RWPE1 (cell line): Measurements from ENCODE around the gene USP1.

Experiments
- CTCF ChIA-PET: fragments of 350-600 bp; sonication (Branson Sonifier 250); formaldehyde crosslinking; extraction: SDS; loops from one replicate; lab custom pipeline; 2021; lab: Yijun Ruan, JAX
- POLR2A ChIA-PET: fragments of 400-600 bp; formaldehyde crosslinking; extraction: SDS; loops from one replicate; lab custom pipeline; 2020; ENCODE audit warnings: antibody characterized with exemption; ENCODE audit not compliant: low non-redundant PET; lab: Yijun Ruan, JAX
- DNase-seq: peaks from one replicate; pipeline ENCODE4 v3.0.0; 2012; ENCODE audit warnings: low spot score
- H3K27ac ChIP-seq: fragments of 450-650 bp; 2 replicates; pipeline ENCODE4 v1.5.1; 2017
- CTCF ChIP-seq: fragments of 450-650 bp; conservative IDR thresholded peaks from 2 replicates; pipeline ENCODE4 v1.5.1; 2017; ENCODE audit warnings: low read depth, mild to moderate bottlenecking

USP1 gene

GRCh38 chr1:62395291-62395690 is 41.6 kb upstream of the USP1 start:
- CTCF ChIA-PET, result interaction anchor here (0.7 kb wide), 1 partner anchor 12 kb away, joined by 3 read pairs; no protein-coding TSS in a partner anchor
- no peak for DNase-seq
- H3K27ac ChIP-seq, result no peak overlapping the region
- TF ChIP-seq CTCF, result no peak
- POLR2A ChIA-PET, result no interaction called here

GRCh38 chr1:62396871-62397270 is 40.0 kb upstream of the USP1 start:
- H3K27ac ChIP-seq, result no peak overlapping the region
- TF ChIP-seq CTCF, result no peak
- DNase-seq, result no peak
- ChIA-PET POLR2A (no interaction called here), CTCF (interaction anchor here (0.5 to 0.7 kb wide), 2 partner anchors 88 to 1481 kb away, joined by 3 to 5 read pairs; no protein-coding TSS in a partner anchor)

- no peak for TF ChIP-seq CTCF
- ChIA-PET POLR2A (no interaction called here), CTCF (interaction anchor here (0.5 kb wide), 1 partner anchor 1482 kb away, joined by 5 read pairs; no protein-coding TSS in a partner anchor)
Measured at GRCh38 chr1:62397301-62397700, 39.5 kb upstream of the USP1 start.

GRCh38 chr1:62398377-62398776 is 38.5 kb upstream of the USP1 start:
- POLR2A ChIA-PET, result no interaction called here
- no peak overlapping the region for H3K27ac ChIP-seq
- CTCF ChIA-PET, result interaction anchor here (0.8 kb wide), 1 partner anchor 223 kb away, joined by 3 read pairs; no protein-coding TSS in a partner anchor
- no peak for TF ChIP-seq CTCF
- DNase-seq, result peak; percentile 80

More at GRCh38 chr1:62397301-62397700, 39.5 kb upstream of the USP1 start:
- no peak for DNase-seq
- H3K27ac ChIP-seq, result no peak overlapping the region

- no peak for TF ChIP-seq CTCF
- no peak overlapping the region for H3K27ac ChIP-seq
- ChIA-PET POLR2A (no interaction called here), CTCF (interaction anchor here (0.6 kb wide), 1 partner anchor 84 kb away, joined by 3 read pairs; no protein-coding TSS in a partner anchor)
- no peak for DNase-seq
Measured at GRCh38 chr1:62401034-62401760, 35.7 kb upstream of the USP1 start.

- CTCF ChIA-PET, result interaction anchor here (0.6 to 1.4 kb wide), 4 partner anchors 12 to 261 kb away, joined by 3 read pairs; no protein-coding TSS in a partner anchor
- no peak overlapping the region for H3K27ac ChIP-seq
- DNase-seq, result no peak
- POLR2A ChIA-PET, result no interaction called here
- TF ChIP-seq CTCF, result no peak
Measured at GRCh38 chr1:62405247-62405646, 31.6 kb upstream of the USP1 start.
